NCI-H128 (cell line): ENCODE measurements around the gene PDE8B.
A peak's percentile ranks its signal among the peaks of the same experiment; 100 is the strongest.
"Not testable (repeated sequence)": the region's sequence is repeated elsewhere in the genome, so short reads cannot be mapped to it uniquely, and the experiment has no call there.

Experiments
- DNase-seq: peaks from one replicate; lab custom pipeline; 2025; ENCODE audit not compliant: unreplicated experiment; lab: John Stamatoyannopoulos, UW

The PDE8B gene

GRCh38 chr5:77355080-77355479 is 144.6 kb downstream of the PDE8B start:
- DNase-seq, result no peak

- DNase-seq, result no peak
These were observed 145.3 kb downstream of the PDE8B start for GRCh38 chr5:77355751-77356150.

- DNase-seq, result no peak
These were observed 146.3 kb downstream of the PDE8B start for GRCh38 chr5:77356740-77357139.

GRCh38 chr5:77358255-77359205 is 148.1 kb downstream of the PDE8B start:
- DNase-seq, result no peak

- DNase-seq, result no peak
These were observed 148.8 kb downstream of the PDE8B start for GRCh38 chr5:77359231-77359630.

GRCh38 chr5:77360381-77360780 is 149.9 kb downstream of the PDE8B start:
- no peak for DNase-seq

GRCh38 chr5:77360973-77361372 is 150.5 kb downstream of the PDE8B start:
- DNase-seq, result no peak

GRCh38 chr5:77366717-77367500 is 156.4 kb downstream of the PDE8B start:
- DNase-seq, result no peak

- no peak for DNase-seq
These were observed 157.3 kb downstream of the PDE8B start for GRCh38 chr5:77367741-77368140.

GRCh38 chr5:77368367-77368766 is 157.9 kb downstream of the PDE8B start:
- DNase-seq, result no peak

GRCh38 chr5:77369566-77369965 is 159.1 kb downstream of the PDE8B start:
- peak; percentile 1 for DNase-seq

- no peak for DNase-seq
These were observed 164.2 kb downstream of the PDE8B start for GRCh38 chr5:77374686-77375085.

GRCh38 chr5:77376609-77377300 is 166.3 kb downstream of the PDE8B start:
- no peak for DNase-seq

- no peak for DNase-seq
These were observed 169.1 kb downstream of the PDE8B start for GRCh38 chr5:77379558-77380061.

GRCh38 chr5:77380636-77381035 is 170.2 kb downstream of the PDE8B start:
- no peak for DNase-seq

GRCh38 chr5:77383336-77383735 is 172.9 kb downstream of the PDE8B start:
- DNase-seq, result not testable (repeated sequence)

- not testable (repeated sequence) for DNase-seq
These were observed 175.9 kb downstream of the PDE8B start for GRCh38 chr5:77386340-77386739.

- no peak for DNase-seq
These were observed 179.3 kb downstream of the PDE8B start for GRCh38 chr5:77389746-77390145.

GRCh38 chr5:77390221-77390620 is 179.7 kb downstream of the PDE8B start:
- no peak for DNase-seq

- DNase-seq, result no peak
These were observed 180.3 kb downstream of the PDE8B start for GRCh38 chr5:77390795-77391194.

GRCh38 chr5:77391240-77391765 is 180.8 kb downstream of the PDE8B start:
- DNase-seq, result no peak
